HFFc6 (cell line): ENCODE measurements around the gene SYNGR3. TPM values are rescaled to one million over a fixed set of nuclear protein-coding genes. Genes with fewer than 3 reads are reported as not detected.
A peak's percentile ranks its signal among the peaks of the same experiment; 100 is the strongest.

Experiments
- DNase-seq: peaks from one replicate; pipeline ENCODE4 v3.0.0-alpha.2; 2018
- H3K27ac Mint-ChIP-seq: 2 replicates; pipeline ENCODE4 v1.8.0; 2020; ENCODE audit warnings: mild to moderate bottlenecking, mixed read lengths
- H3K27me3 Mint-ChIP-seq: 2 replicates; pipeline ENCODE4 v1.8.0; 2021; ENCODE audit warnings: mild to moderate bottlenecking, moderate library complexity, mixed read lengths; ENCODE audit not compliant: insufficient read depth
- H3K36me3 Mint-ChIP-seq: 2 replicates; pipeline ENCODE4 v1.8.0; 2021; ENCODE audit warnings: low read depth, mixed read lengths
- H3K4me1 Mint-ChIP-seq: 2 replicates; pipeline ENCODE4 v1.8.0; 2020; ENCODE audit warnings: low read depth, mixed read lengths
- H3K4me3 Mint-ChIP-seq: 2 replicates; pipeline ENCODE4 v1.8.0; 2020; ENCODE audit warnings: mild to moderate bottlenecking, moderate library complexity, mixed read lengths
- H3K9me3 Mint-ChIP-seq: 2 replicates; pipeline ENCODE4 v1.8.0; 2020; ENCODE audit warnings: mild to moderate bottlenecking, mixed read lengths
- total RNA-seq, 6 experiments: library from RNA; stranded (reverse); fragmentation: NEBNext Ultra II Directional; extraction: Animal tissue kit (Norgen Biotek cat#: 25700); gene quantifications; 2 replicates in 1 of 6; 3 replicates in 5 of 6; pipeline ENCODE4 v1.2.3, GENCODE V29; 2021
- TF ChIP-seq, protein P1 (sequence below): fragments of 200-600 bp; sonication (generic); IDR thresholded peaks from 2 replicates; pipeline ENCODE4 v1.5.0; 2021; ENCODE audit warnings: antibody characterized with exemption, mild to moderate bottlenecking

The SYNGR3 gene
- total RNA-seq, 6 experiments from 2014 or later = 0.96 to 1.4 (median 1.2) TPM

DNA sequence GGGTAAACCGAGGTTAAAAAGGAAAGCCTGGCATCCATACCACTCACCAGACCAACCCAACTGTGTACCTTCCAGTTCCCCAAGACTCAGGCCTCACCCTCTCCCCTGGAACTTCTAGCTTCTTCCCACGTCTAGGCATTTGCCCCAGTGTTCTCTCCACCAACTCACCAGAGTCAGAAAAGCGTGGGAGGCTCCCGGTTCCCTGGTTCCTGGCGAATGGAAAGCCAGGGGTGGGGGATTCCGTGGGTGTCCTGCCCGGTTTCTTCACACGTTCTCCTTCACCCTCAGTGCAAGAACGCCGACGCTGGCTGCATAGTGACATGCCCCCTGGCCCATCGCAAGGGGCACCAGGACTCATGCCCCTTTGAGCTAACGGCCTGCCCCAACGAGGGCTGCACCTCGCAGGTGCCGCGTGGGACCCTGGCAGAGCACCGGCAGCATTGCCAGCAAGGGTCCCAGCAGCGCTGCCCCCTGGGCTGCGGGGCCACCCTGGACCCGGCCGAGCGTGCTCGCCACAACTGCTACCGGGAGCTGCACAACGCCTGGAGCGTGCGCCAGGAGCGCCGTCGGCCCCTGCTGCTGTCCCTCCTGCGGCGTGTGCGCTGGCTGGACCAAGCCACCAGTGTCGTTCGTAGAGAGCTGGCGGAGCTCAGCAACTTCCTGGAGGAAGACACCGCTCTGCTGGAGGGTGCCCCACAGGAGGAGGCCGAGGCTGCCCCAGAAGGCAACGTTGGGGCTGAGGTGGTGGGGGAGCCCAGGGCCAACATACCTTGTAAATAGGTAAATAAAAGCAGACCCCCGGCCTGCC lies 21.4 kb upstream of the SYNGR3 start:
- DNase-seq = no peak
- Mint-ChIP-seq H3K4me3 (no peak overlapping the region), H3K27ac (no peak overlapping the region), H3K36me3 (peaks cover 23% of the 10 kb centered on the region), H3K9me3 (peaks cover 12% of the 10 kb centered on the region), H3K27me3 (peaks cover 13% of the 10 kb centered on the region), H3K4me1 (peaks cover 28% of the 10 kb centered on the region)
- TF ChIP-seq, protein P1, sequence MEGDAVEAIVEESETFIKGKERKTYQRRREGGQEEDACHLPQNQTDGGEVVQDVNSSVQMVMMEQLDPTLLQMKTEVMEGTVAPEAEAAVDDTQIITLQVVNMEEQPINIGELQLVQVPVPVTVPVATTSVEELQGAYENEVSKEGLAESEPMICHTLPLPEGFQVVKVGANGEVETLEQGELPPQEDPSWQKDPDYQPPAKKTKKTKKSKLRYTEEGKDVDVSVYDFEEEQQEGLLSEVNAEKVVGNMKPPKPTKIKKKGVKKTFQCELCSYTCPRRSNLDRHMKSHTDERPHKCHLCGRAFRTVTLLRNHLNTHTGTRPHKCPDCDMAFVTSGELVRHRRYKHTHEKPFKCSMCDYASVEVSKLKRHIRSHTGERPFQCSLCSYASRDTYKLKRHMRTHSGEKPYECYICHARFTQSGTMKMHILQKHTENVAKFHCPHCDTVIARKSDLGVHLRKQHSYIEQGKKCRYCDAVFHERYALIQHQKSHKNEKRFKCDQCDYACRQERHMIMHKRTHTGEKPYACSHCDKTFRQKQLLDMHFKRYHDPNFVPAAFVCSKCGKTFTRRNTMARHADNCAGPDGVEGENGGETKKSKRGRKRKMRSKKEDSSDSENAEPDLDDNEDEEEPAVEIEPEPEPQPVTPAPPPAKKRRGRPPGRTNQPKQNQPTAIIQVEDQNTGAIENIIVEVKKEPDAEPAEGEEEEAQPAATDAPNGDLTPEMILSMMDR = no peak

DNA sequence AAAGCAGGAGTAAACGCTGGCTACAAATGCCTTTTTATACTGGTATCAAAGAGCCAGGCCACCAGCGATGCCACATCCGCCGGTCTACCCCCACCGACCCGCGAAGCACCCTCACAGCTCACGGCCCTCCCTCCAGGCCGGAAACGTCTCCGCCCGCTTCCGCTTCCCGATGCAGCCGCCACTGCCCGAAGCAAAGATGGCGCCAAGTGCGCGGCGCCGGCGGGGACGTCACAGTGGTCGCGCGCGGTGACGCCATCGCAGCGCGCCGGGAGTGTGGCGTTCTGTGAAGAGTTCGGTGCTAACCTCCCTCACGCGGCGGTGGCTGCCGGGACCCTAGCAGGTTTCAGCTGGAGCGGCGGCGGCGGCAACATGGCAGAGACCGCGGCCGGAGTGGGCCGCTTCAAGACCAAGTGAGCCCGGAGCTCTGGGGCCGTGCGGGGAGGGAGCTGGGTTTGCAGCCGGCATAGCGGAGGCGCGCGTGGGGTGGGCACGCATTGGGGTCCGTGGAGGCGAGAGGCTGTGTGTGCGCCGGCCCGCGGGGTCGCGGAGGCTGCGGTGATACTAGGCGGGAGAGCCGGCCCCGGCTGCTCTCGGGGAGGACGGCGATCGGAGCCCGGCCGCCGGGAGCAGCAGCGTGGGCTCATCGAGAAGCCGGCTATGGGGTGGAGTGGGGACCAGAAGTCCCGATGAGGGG lies 17.8 kb upstream of the SYNGR3 start, which contains the start of gene TBL3:
TBL3 (plus strand) TSS at position 258 of the 694 bp plus-strand sequence; CDS start at position 370, 112 bp downstream.
- TF ChIP-seq, protein P1 = no peak
- H3K9me3 Mint-ChIP-seq = no peaks in the 10 kb centered on the region
- no peaks in the 10 kb centered on the region; the same call in 1 of the 2 replicates for H3K27me3 Mint-ChIP-seq
- peak; percentile 92 for DNase-seq
- H3K27ac Mint-ChIP-seq = peak within 1 kb of the TSS; percentile 97
- peaks cover 7% of the 10 kb centered on the region for H3K36me3 Mint-ChIP-seq
- peak within 1 kb of the TSS; percentile 97 for H3K4me3 Mint-ChIP-seq
- peaks cover 16% of the 10 kb centered on the region for H3K4me1 Mint-ChIP-seq

DNA sequence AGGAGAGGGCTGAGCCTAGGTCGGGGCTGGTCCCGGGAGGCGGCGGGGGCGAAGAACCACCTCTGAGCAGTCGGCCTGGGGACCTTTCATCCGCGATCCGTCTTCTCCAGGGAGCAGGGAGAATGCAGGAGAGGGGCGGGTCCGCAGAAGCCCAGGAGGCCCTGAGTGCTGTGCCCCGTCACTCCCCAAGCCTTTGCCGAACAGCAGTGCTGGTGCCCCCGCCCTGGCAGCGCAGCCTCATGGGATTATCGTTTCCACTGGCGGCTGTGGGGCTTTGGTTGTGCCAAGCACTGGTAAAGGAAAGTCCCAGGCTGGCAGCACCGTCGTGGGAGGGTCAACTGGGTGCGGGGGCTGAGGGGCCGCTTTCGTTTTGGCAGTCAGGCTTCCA lies 17.3 kb upstream of the SYNGR3 start:
- no peak for DNase-seq
- Mint-ChIP-seq H3K27me3 (no peaks in the 10 kb centered on the region; the same call in 1 of the 2 replicates), H3K9me3 (no peaks in the 10 kb centered on the region), H3K4me3 (peak overlapping the region; percentile 97), H3K27ac (peak overlapping the region; percentile 97), H3K4me1 (peaks cover 16% of the 10 kb centered on the region), H3K36me3 (peaks cover 7% of the 10 kb centered on the region)
- TF ChIP-seq, protein P1 = no peak

DNA sequence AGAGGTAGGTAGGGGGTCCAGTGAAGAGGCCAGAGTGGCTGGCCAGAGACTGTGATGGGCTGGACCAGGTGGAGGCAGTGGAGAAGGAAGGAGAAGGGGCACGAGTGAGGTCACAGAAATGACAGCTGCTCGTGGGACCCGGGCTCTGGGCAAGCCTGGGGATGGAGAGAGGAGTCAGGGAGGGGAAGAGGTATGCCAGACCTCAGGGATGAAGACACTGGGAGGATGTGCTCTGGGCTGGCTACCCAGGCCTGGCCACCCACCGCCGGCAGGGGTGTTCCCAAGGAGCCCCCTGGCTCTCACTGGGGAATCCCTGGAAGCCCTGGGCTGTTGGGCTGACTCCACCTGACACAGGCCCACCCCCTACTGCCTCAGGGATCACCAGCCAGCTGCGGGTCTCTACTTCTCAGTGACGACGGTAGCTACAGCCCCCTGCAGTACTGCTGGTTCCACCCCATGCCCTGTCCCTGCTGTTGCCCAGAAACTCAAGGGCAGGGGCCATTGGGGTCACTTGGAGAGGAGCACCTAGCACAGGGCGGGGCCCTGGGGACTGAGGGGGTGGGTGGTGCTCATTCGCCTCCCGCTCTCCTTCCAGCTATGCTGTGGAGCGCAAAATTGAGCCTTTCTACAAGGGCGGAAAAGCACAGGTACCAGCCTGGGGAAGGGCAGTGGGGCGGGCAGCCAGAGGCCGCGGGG lies 16.2 kb upstream of the SYNGR3 start:
- TF ChIP-seq, protein P1 = no peak
- no peaks in the 10 kb centered on the region; the same call in 1 of the 2 replicates for H3K27me3 Mint-ChIP-seq
- H3K27ac Mint-ChIP-seq = no peak overlapping the region
- no peak for DNase-seq
- H3K4me1 Mint-ChIP-seq = peaks cover 16% of the 10 kb centered on the region
- H3K9me3 Mint-ChIP-seq = no peaks in the 10 kb centered on the region
- H3K36me3 Mint-ChIP-seq = peaks cover 7% of the 10 kb centered on the region
- H3K4me3 Mint-ChIP-seq = peak overlapping the region; percentile 97; the same call in 1 of the 2 replicates
